Measurements from ENCODE around the gene FAM25A.

The FAM25A gene

GRCh38 chr10:87066865-87067264, 46.8 kb downstream of the FAM25A start:
- no peak for DNase-seq

GRCh38 chr10:87068281-87068680, 48.2 kb downstream of the FAM25A start:
- DNase-seq = no peak

GRCh38 chr10:87072449-87072848, 52.4 kb downstream of the FAM25A start:
- DNase-seq = no peak

Measured in fibroblast of skin of right quadriceps (primary cell).